Mucosa of descending colon (tissue), 3 donors: ENCODE data around the gene MTUS2. TPM values are rescaled to one million over a fixed set of nuclear protein-coding genes. Genes with fewer than 3 reads are reported as not detected.

Experiments
- ATAC-seq: fragments of 200-7000 bp; cut with Tn5 transposase; one replicate; pipeline ENCODE4 v1.9.1; 2020; ENCODE audit warnings: mild to moderate bottlenecking, moderate library complexity
- DNase-seq, 3 donors: peaks; one replicate each; pipeline ENCODE4 v3.0.0-alpha.2; 2020
- H3K36me3 ChIP-seq: fragments of 200-600 bp; one replicate; pipeline ENCODE4 v1.8.0; 2021; ENCODE audit warnings: low read depth, mild to moderate bottlenecking
- H3K4me1 ChIP-seq: fragments of 200-600 bp; one replicate; pipeline ENCODE4 v1.8.0; 2021; ENCODE audit warnings: low read depth, mild to moderate bottlenecking
- H3K4me3 ChIP-seq: fragments of 200-600 bp; one replicate; pipeline ENCODE4 v1.8.0; 2021; ENCODE audit warnings: mild to moderate bottlenecking
- H3K9me3 ChIP-seq: fragments of 200-600 bp; one replicate; pipeline ENCODE4 v1.8.0; 2021; ENCODE audit warnings: mild to moderate bottlenecking
- CTCF ChIP-seq: fragments of 200-600 bp; IDR thresholded peaks from one replicate; pipeline ENCODE4 v1.8.0; 2022; ENCODE audit warnings: antibody characterized with exemption, mild to moderate bottlenecking
- intact Hi-C, 2 donors: fragments of 100-400 bp; cut with DNase I in 1 of 2; cut with micrococcal nuclease in 1 of 2; formaldehyde crosslinking; loops; one replicate each; pipeline versions ENCODE4 v1.11.0 to v1.11.1; 2022; cut with DNase I, micrococcal nuclease
- total RNA-seq, 3 donors: library from RNA; stranded (reverse); fragmentation: NEBNext Ultra II Directional in 2 of 3; extraction: Animal tissue kit (Norgen Biotek cat#: 25700) in 2 of 3; gene quantifications; one replicate each; pipeline versions ENCODE4 v1.2.1 to v1.2.4, GENCODE V29; 2021 to 2023
- donor health status: DM: no; HTN: no; CAD: no; lungs with moderate emphysema.
- donor health status: DM: no; HTN: no; CAD: no.
- donor health status: DM: no; HTN: yes; CAD: no.

MTUS2 gene
- total RNA-seq, 3 donors from 2014 or later, result 0.09 to 0.85 (median 0.60) TPM

GRCh38 chr13:29140277-29140676, 320.1 kb downstream of the MTUS2 start:
- intact Hi-C loops, result no loop called here

DNA sequence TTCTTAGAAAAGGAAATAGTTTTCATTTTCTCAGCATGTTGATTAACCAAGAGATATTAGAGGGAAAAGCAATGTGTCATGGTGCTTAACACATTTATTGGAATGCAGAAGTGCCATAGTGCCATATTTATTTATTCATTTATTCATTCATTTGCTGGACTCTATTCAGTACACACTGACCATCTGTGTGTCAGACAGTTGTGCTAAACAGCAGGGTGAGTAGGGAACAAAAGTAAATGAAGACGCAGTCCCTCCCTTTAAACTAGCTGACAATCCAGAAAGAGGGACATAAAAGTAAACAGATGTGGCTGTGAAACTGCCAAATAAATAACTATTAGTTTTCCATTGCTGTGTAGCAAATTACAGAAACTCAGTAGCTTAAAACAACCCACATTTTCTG, 323.7 kb downstream of the MTUS2 start:
- intact Hi-C loops, result no loop called here
- no peak for TF ChIP-seq CTCF
- ATAC-seq (no peak), DNase-seq (no peak)
- no peak overlapping the region for H3K4me3 ChIP-seq
- peaks cover 17% of the 10 kb centered on the region for H3K9me3 ChIP-seq
- H3K4me1 ChIP-seq, result no peaks in the 10 kb centered on the region
- no peaks in the 10 kb centered on the region for H3K36me3 ChIP-seq

More at GRCh38 chr13:29140277-29140676, 320.1 kb downstream of the MTUS2 start:
- H3K4me3 ChIP-seq, result no peak overlapping the region
- peaks cover 32% of the 10 kb centered on the region for H3K9me3 ChIP-seq
- ATAC-seq (no peak), DNase-seq (no peak)
- TF ChIP-seq CTCF, result no peak
- no peaks in the 10 kb centered on the region for H3K4me1 ChIP-seq
- no peaks in the 10 kb centered on the region for H3K36me3 ChIP-seq

DNA sequence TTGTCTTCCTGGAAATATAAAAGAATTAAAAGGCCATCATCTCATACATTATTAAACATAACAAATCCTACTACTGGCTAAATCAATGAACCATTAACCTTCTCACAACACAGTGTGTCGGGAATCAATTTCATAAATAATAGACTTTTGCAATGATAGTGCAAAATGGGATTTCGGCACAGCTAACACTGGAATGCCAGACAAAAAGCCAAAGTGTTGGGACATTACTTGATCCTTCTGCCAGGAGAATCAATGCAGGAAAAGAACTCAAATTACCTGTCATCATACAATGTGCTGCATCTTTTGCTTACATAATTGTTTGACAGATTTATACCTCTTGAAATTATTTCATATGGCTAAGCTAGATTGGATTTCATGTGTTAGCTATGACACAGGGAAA, 334.3 kb downstream of the MTUS2 start:
- peaks cover 23% of the 10 kb centered on the region for H3K9me3 ChIP-seq
- intact Hi-C loops, result no loop called here
- no peak for TF ChIP-seq CTCF
- no peak for DNase-seq
- H3K4me3 ChIP-seq, result no peak overlapping the region
- H3K36me3 ChIP-seq, result no peaks in the 10 kb centered on the region
- no peak for ATAC-seq
- no peaks in the 10 kb centered on the region for H3K4me1 ChIP-seq

DNA sequence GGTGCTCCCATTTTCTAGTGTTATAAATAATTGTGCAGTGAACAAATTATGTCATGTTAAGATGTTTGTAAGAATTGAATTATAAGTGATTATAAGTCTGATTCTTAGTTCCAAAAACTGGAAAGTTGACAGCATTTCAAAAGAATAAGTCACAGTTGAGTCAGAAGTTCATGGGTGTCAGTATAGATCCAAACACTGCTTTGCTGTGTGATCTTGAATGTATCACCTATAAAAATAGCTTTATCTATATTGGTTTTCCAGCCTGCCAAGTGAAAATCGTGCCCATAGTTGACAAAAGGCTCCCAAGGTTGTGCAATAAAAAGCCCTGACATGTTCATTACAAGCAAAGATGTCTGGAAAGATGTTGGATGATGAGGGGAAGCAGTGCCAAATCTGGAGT, 336.0 kb downstream of the MTUS2 start:
- H3K9me3 ChIP-seq, result peaks cover 20% of the 10 kb centered on the region
- H3K4me3 ChIP-seq, result no peak overlapping the region
- TF ChIP-seq CTCF, result no peak
- H3K4me1 ChIP-seq, result no peaks in the 10 kb centered on the region
- DNase-seq, result no peak
- intact Hi-C loops, result no loop called here
- no peak for ATAC-seq
- no peaks in the 10 kb centered on the region for H3K36me3 ChIP-seq

- no peaks in the 10 kb centered on the region for H3K4me1 ChIP-seq
- H3K4me3 ChIP-seq, result no peak overlapping the region
- peaks cover 13% of the 10 kb centered on the region for H3K9me3 ChIP-seq
- no peak for ATAC-seq
- intact Hi-C loops, result no loop called here
- no peak for DNase-seq
- TF ChIP-seq CTCF, result no peak
- no peaks in the 10 kb centered on the region for H3K36me3 ChIP-seq
Measured at GRCh38 chr13:29159871-29160270, 339.7 kb downstream of the MTUS2 start.

DNA sequence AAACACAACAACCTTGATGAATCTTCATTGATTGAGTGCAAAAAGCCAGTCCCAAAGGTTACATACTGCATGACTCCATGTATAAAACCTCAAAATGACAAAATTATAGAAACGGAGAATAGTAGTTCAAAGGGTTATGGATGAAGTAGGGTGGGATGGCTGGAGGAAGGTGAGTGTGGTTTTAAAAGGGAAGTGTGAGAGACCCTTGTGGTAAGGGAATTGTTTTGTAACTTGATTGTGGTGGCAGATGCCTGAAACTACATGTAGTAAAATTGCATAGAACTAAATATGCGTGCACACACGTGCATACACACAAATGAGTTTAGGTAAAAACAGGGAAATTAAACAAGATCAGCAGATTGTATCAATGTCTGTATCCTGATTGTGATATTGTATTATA, 340.7 kb downstream of the MTUS2 start:
- no peaks in the 10 kb centered on the region for H3K4me1 ChIP-seq
- no peak overlapping the region for H3K4me3 ChIP-seq
- H3K9me3 ChIP-seq, result peaks cover 17% of the 10 kb centered on the region
- intact Hi-C loops, result no loop called here
- DNase-seq (no peak), ATAC-seq (no peak)
- no peak for TF ChIP-seq CTCF
- no peaks in the 10 kb centered on the region for H3K36me3 ChIP-seq
